WI38 (cell line): ENCODE measurements around the gene MIXL1.
A peak's percentile ranks its signal among the peaks of the same experiment; 100 is the strongest.

ENCODE experiments used
- H3K4me3 ChIP-seq: 2 replicates; pipeline ENCODE4 v1.5.1; 2011; ENCODE audit warnings: low read depth, mild to moderate bottlenecking, control low read depth, low read length
- CTCF ChIP-seq: IDR thresholded peaks from 2 replicates; pipeline ENCODE4 v1.5.1; 2012; ENCODE audit warnings: low read depth, mild to moderate bottlenecking, control low read depth, low read length

The MIXL1 gene

GRCh38 chr1:226216056-226216455, 7.4 kb upstream of the MIXL1 start:
- TF ChIP-seq CTCF, result no peak
- H3K4me3 ChIP-seq, result no peak overlapping the region

GRCh38 chr1:226217273-226217672, 6.2 kb upstream of the MIXL1 start:
- H3K4me3 ChIP-seq, result no peak overlapping the region
- TF ChIP-seq CTCF, result no peak

DNA sequence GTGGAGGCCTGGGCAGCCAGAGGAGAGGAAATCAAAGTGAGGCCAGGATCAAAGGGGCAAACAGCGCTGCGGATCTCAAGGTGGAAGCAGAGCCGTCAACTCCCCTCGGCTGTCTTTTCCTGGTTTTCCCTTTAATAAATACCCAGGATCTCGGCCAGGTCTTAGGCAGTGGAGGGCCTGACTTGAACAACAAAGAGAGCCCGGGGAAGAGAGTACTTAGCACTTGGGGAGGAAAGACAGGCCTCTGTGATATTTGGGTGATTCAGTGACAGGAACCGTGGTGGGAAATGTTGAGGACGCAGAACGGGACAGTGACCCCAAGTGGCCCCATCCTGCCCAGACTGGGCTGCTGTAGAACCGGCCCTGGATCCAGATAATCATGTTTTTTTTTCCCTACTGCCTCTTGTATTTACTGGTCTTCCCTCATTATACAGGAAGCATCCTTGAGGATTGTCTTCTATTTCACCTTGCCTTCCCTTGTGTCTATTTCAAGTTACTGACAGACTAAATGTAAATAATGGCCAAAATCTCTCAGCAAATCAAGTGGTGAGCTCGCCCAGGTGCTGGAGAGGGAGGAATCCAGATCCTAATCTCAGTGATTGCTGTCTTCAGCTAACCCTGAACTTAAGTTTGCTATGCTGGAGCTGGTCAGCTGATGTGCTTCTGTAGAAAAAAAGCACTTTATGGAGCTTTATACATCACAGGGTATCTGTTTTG, 2.8 kb upstream of the MIXL1 start:
- no peak for TF ChIP-seq CTCF
- no peak overlapping the region for H3K4me3 ChIP-seq

DNA sequence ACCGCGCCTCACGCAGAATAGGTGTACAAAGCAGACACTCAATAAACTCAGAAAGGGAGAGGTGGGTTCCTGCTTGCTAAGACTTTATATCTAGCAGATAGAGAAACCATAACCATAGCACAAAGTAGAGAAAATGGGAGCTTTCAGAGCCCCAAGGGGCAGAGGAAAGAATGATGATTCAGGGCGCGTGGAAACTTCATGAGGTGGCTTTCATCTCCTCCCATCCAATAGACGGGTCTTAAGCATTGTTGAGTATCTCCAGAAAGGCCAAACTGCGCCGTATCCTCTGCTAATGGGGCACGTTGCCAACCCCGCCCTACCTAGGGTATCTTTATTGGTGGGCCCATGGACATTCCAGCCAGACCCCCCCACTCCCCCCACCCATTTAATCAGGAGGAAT, 778 bp upstream of the MIXL1 start:
- H3K4me3 ChIP-seq, result no peak overlapping the region

DNA sequence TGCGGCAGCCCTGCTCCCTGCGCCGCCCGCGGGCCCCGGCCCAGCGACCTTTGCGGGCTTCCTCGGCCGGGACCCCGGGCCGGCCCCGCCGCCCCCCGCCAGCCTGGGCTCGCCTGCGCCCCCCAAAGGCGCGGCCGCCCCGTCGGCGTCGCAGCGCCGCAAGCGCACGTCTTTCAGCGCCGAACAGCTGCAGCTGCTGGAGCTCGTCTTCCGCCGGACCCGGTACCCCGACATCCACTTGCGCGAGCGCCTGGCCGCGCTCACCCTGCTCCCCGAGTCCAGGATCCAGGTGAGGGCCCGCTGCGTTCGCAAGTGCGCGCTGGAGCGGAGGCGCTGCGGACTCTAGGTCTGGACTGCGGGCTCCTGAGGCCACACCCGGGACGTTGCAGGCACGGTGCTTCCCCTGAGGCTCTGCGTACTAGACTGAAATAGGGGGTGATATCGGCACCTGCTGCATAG, 351 bp downstream of the MIXL1 start:
- H3K4me3 ChIP-seq, result peak overlapping the region; percentile 54
- TF ChIP-seq CTCF, result no peak

More for the DNA sequence above, 778 bp upstream of the MIXL1 start:
- no peak for TF ChIP-seq CTCF

GRCh38 chr1:226226601-226227000, 3.1 kb downstream of the MIXL1 start:
- no peak overlapping the region for H3K4me3 ChIP-seq
- no peak for TF ChIP-seq CTCF

- H3K4me3 ChIP-seq, result no peak overlapping the region
- no peak for TF ChIP-seq CTCF
These were observed 9.8 kb downstream of the MIXL1 start for GRCh38 chr1:226233293-226233692.
